HTERT RPE-1 (cell line): ENCODE results near the gene CHST1.

ENCODE experiments used
- in situ Hi-C: fragments of 300-500 bp; cut with MboI; formaldehyde crosslinking; loops from 4 replicates; pipeline ENCODE4 v1.14.3; 2020; ENCODE audit warnings: low sequenced_read_pairs

CHST1 gene

DNA sequence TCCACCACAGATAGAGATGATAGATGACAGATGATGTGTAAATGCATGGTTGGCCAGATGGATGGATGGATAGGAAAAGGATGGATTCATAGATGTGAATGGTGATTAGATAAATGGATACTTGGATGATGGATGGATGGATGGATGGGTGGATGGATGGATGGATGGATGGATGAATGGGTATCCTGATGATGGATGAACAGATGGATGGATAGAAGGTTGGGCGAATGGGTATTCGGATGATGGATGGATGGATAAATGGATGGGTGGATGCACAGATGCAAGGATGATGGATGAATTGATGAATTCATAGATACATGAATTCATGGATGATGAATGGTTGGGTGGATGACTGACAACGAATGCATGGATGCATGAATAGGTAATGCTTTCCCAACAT is 56.1 kb downstream of the CHST1 start:
- in situ Hi-C loops, result no loop called here

DNA sequence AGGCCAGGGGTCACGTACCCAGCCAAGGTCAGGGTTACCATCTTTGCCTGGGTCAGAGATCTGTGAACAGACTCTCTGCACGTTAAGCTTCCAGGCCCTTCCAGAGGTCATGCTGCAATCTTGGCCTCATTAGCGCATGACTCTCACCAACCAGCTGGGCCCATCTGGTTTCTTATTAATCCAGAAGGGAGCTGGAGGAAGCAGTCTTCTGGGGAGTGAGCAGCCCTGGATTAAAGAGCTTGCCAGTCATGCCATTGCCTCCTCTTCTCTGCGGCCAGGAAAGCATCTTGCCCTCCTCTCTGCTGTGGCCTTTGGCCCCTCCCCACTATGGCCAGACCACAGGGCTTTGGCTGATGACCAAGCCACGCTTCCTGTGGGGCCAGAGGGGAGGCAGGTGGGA is 57.4 kb downstream of the CHST1 start:
- in situ Hi-C loops, result no loop called here

DNA sequence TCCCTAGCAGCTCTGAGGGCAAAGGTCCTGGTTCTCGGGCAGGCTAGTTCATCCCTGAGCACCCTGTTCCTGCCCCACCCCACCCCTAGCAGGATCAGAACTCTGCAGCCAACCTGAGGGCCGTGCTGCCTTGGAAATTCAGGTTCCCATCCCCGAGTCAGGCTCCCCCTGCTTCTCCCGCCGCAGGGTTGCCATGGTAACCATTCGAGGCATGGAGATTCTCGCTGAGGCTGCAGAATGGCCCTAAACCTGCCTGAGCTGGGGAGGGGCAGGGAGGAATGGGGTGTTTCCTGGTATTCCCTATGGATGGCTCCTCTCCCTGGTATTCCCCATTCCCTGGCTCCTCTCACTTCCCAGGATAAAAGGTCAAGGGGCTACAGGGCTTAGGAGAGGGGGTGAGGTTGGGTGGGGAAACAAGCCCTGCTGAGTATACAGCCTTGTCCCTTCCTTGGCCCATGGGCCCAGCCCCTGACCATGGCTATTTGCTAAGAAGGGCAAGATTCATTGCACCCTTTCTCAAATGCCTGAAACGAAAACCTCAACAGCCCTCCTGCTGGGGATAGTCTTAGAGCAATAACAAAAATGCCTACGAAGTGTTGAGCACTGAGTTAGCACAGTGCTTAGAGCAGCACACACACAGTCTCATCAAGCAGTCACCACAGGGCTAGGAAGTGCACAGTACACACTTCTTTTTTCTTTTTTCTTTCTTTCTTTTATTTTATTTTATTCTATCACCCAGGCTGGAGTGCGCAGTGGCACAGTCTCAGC is 58.7 kb downstream of the CHST1 start:
- in situ Hi-C loops, result no loop called here

DNA sequence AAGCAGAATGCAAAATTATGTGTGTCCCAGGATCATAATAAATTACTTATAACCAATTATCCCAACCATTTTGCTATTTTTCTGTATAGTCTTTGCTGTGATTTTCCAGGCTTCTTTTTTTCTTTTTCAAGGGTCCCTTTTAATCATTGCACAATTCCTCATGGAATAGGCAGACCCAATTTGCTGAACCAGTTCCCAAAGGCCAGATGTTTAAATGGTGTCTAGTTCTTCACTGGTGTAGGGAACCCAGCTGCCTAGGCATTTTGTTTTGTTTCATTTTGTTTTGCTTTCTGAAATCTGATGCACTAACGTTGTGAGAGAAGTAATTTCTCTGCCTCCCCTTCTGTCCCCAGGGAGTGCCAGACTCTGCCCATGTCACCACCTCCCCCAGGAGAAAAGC is 60.4 kb downstream of the CHST1 start:
- in situ Hi-C loops, result no loop called here

DNA sequence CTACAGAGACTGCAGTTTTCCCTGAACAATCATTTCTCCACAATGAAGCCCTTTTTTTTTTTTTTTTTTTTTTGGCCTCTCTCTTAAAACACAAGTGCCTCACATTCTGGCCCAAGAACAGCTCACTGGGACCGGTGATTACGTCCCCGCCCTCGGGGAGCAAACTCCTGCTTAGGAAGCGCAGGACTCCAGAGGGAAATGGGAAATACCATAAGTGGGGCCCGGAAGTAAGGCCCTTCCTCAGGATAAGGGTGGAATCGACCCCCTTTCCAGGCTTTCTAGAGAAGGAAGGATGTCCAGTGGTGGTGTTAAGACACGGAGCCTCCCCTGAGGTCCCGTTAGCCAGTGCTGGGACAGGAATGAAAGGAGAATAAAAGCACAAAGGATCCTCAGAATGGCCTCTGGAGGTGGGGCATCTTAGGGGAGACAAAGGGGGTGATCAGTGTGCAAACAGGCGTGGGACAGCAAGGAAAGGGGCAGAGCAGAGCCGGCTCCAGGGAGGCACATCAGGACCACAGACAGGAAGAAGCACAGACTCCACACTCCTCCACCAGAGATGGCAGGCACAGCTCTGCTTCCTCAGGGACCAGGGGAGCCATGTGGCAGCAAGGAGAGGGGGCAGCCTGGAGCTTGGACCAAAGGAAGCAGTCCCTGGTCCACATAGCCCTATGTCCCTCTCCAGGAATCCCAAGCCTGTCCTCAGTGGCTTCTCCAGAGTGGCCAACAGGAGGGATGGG is 61.3 kb downstream of the CHST1 start:
- in situ Hi-C loops, result no loop called here

DNA sequence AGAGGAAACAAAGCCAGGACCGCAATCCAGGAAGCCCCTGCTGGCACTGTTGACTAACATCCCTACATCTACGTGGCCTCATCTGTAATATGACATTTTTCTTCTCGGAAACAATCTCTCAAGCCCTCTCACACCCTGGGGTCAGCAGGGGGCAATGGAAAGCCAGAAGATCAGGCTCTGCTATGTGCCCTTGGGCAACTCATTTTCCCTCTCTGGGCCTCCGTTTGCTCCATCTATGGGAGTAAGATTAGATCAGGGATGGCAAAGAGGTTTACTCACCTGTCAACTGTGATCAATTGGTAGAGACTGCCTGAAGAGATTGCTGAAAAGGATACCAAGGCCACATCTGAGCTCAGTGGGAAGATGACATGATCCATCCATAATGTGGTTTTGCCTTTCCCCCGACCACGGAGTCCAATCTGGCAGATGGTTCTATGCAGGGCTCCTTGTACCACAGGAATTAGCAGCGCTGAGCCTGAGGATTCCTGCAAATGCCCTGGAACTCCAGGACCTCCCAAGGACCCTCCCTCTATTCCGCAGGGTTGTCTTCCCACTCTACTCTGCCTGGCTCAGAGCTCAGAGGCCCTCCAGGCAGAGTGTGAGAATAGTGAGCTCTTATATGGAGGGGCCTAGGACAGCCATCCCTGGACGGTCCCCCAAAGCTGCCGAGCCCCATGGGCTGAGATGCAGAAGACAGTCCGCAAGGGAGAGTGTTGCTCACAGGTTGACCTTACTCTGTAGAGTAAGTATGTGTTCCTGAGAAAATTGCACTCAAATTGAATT is 66.1 kb downstream of the CHST1 start:
- in situ Hi-C loops, result no loop called here
